ENCODE data around the gene PHLPP2.

The PHLPP2 gene

DNA sequence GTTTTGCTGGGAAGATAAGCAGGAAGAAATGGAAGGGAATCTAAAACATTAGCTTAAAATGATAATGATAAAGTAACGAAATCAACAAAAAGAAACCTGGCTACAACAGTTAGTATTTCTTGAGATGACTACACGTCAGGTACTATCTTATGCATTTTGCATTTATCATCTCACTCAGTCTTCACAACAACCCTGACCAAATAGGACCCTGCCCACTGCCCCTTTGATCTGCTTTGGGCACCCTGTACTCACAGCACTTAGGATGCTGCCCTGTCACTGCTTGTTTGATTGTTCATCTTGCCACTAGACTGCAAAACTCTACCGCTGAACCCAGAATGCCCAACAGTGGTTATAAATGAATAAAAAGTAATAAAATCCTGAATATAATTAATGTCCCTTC is 53.3 kb downstream of the PHLPP2 start:
- no peaks in the 10 kb centered on the region for H3K79me1 ChIP-seq (ENCODE audit: low read length)
- no peak overlapping the region for H2AK5ac ChIP-seq (ENCODE audit: low read length)

DNA sequence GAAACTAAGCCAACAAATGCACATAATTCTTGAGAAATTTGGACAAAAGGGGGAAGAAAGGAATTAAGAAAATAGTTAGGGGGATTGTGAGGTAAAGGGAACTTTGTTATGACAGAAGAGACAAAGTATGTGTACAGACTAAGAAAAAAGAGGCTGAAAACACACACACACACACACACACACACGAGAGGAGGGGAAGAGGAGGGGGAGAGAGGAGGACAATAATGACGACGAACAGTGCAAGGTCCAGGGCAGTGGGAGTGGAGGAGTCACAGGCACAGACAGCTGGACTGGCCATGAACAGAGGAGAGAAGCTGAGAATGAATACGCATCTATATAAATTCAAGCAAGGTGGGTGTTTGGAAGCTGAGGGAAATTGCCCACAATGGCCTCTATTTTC is 54.0 kb downstream of the PHLPP2 start:
- H3K9me3 ChIP-seq (ENCODE audit: insufficient read depth, low read depth, low read length) = no peaks in the 10 kb centered on the region
- H2BK12ac ChIP-seq (ENCODE audit: low read length) = no peak overlapping the region
- H3K14ac ChIP-seq (ENCODE audit: low read length) = no peak overlapping the region
- H3K27ac ChIP-seq (ENCODE audit: low read depth, low read length) = no peak overlapping the region
- H4K8ac ChIP-seq (ENCODE audit: low read depth, low read length) = no peak overlapping the region
- H3K4me3 ChIP-seq (ENCODE audit: low read depth, low read length) = no peak overlapping the region
- no peak overlapping the region for H2BK120ac ChIP-seq (ENCODE audit: insufficient read depth, low read length, poor library complexity)
- H3K79me2 ChIP-seq (ENCODE audit: control insufficient read depth, insufficient read depth, low read length, poor library complexity) = no peaks in the 10 kb centered on the region
- no peaks in the 10 kb centered on the region for H3K27me3 ChIP-seq (ENCODE audit: insufficient read depth, low read length)
- H3K4me2 ChIP-seq (ENCODE audit: low read length) = no peak overlapping the region
- no peak overlapping the region for H3K18ac ChIP-seq (ENCODE audit: low read length)
- H2AFZ ChIP-seq (ENCODE audit: insufficient read depth, low read length, poor library complexity) = no peak overlapping the region
- no peak overlapping the region for H4K91ac ChIP-seq (ENCODE audit: low read depth, low read length)
- H2BK5ac ChIP-seq (ENCODE audit: low read depth, low read length, poor library complexity) = no peak overlapping the region
- H4K12ac ChIP-seq (ENCODE audit: low read depth, low read length) = no peak overlapping the region
- no peak overlapping the region for H3K23ac ChIP-seq (ENCODE audit: low read length)
- no peaks in the 10 kb centered on the region for H3K4me1 ChIP-seq (ENCODE audit: control insufficient read depth in 1 of 2, insufficient read depth in 2 of 2, low read length in 2 of 2)
- H3K9ac ChIP-seq (ENCODE audit: low read length) = no peak overlapping the region
- DNase-seq = no peak
- peaks cover 6 to 9% of the 10 kb centered on the region in 2 experiments for H3K36me3 ChIP-seq (ENCODE audit: control insufficient read depth in 1 of 2, insufficient read depth in 2 of 2, low read length in 2 of 2)
- H2AK5ac ChIP-seq (ENCODE audit: low read length) = no peak overlapping the region
- no peaks in the 10 kb centered on the region for H3K79me1 ChIP-seq (ENCODE audit: low read length)
- WGBS (ENCODE audit: extremely low coverage, insufficient coverage, insufficient read length) = no CpG with 5 or more reads among the region's 4 CpGs
- no peak overlapping the region for H3K4ac ChIP-seq (ENCODE audit: low read depth, low read length)

More for the DNA sequence above, 53.3 kb downstream of the PHLPP2 start:
- no peak for DNase-seq
- no peak overlapping the region for H4K8ac ChIP-seq (ENCODE audit: low read depth, low read length)
- H3K36me3 ChIP-seq (ENCODE audit: control insufficient read depth in 1 of 2, insufficient read depth in 2 of 2, low read length in 2 of 2) = peaks cover 8 to 10% of the 10 kb centered on the region in 2 experiments
- no peaks in the 10 kb centered on the region for H3K4me1 ChIP-seq (ENCODE audit: control insufficient read depth in 1 of 2, insufficient read depth in 2 of 2, low read length in 2 of 2)
- no peaks in the 10 kb centered on the region for H3K79me2 ChIP-seq (ENCODE audit: control insufficient read depth, insufficient read depth, low read length, poor library complexity)
- H3K27ac ChIP-seq (ENCODE audit: low read depth, low read length) = no peak overlapping the region
- H3K23ac ChIP-seq (ENCODE audit: low read length) = no peak overlapping the region
- H3K4me2 ChIP-seq (ENCODE audit: low read length) = no peak overlapping the region
- WGBS (ENCODE audit: extremely low coverage, insufficient coverage, insufficient read length) = no CpG with 5 or more reads among the region's 3 CpGs
- no peaks in the 10 kb centered on the region for H3K9me3 ChIP-seq (ENCODE audit: insufficient read depth, low read depth, low read length)
- no peaks in the 10 kb centered on the region for H3K27me3 ChIP-seq (ENCODE audit: insufficient read depth, low read length)
- no peak overlapping the region for H2BK12ac ChIP-seq (ENCODE audit: low read length)
- H3K9ac ChIP-seq (ENCODE audit: low read length) = no peak overlapping the region
- no peak overlapping the region for H3K14ac ChIP-seq (ENCODE audit: low read length)
- H3K18ac ChIP-seq (ENCODE audit: low read length) = no peak overlapping the region
- H3K4me3 ChIP-seq (ENCODE audit: low read depth, low read length) = no peak overlapping the region
- no peak overlapping the region for H2BK5ac ChIP-seq (ENCODE audit: low read depth, low read length, poor library complexity)
- no peak overlapping the region for H2AFZ ChIP-seq (ENCODE audit: insufficient read depth, low read length, poor library complexity)
- H3K4ac ChIP-seq (ENCODE audit: low read depth, low read length) = no peak overlapping the region
- no peak overlapping the region for H2BK120ac ChIP-seq (ENCODE audit: insufficient read depth, low read length, poor library complexity)
- no peak overlapping the region for H4K91ac ChIP-seq (ENCODE audit: low read depth, low read length)
- H4K12ac ChIP-seq (ENCODE audit: low read depth, low read length) = no peak overlapping the region

DNA sequence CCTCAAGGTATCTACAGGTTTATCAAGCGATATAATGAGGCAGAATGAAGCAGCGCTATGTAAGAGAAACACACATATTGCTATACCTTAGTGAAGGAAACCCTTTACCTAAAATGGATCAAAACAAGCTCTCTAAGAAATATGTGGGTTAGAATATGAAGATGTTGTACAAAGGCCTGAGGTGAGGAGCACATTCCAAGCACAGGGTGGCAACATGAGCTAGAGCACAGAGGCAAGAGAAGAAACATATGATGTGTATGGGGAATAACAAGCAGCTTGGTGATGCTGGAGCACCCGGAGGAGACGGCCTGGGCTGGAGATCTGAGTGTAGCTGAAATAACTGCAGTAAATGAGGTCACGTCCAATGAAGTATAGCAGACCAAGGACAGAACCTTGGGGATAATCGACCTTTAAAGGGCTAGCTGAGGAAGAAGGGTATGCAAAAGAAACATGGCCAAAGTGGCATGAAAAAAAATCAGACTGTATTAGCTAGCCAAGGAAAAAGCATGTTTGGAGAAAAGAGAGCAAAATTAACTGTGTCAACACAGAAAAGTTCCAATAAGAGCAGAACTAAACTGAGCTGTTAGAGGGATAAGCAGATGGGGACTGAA is 54.5 kb downstream of the PHLPP2 start:
- Histone ChIP-seq H4K91ac (ENCODE audit: low read depth, low read length) (no peak overlapping the region), H3K9me3 (ENCODE audit: insufficient read depth, low read depth, low read length) (no peaks in the 10 kb centered on the region), H3K23ac (ENCODE audit: low read length) (no peak overlapping the region), H2BK5ac (ENCODE audit: low read depth, low read length, poor library complexity) (no peak overlapping the region), H3K79me1 (ENCODE audit: low read length) (no peaks in the 10 kb centered on the region), H2BK12ac (ENCODE audit: low read length) (no peak overlapping the region), H2AK5ac (ENCODE audit: low read length) (no peak overlapping the region), H2BK120ac (ENCODE audit: insufficient read depth, low read length, poor library complexity) (no peak overlapping the region), H3K4me2 (ENCODE audit: low read length) (no peak overlapping the region), H3K27me3 (ENCODE audit: insufficient read depth, low read length) (no peaks in the 10 kb centered on the region), H3K4me3 (ENCODE audit: low read depth, low read length) (no peak overlapping the region), H3K14ac (ENCODE audit: low read length) (no peak overlapping the region), H2AFZ (ENCODE audit: insufficient read depth, low read length, poor library complexity) (no peak overlapping the region), H3K4me1 (ENCODE audit: control insufficient read depth in 1 of 2, insufficient read depth in 2 of 2, low read length in 2 of 2) (no peaks in the 10 kb centered on the region), H3K4ac (ENCODE audit: low read depth, low read length) (no peak overlapping the region), H3K79me2 (ENCODE audit: control insufficient read depth, insufficient read depth, low read length, poor library complexity) (no peaks in the 10 kb centered on the region), H4K8ac (ENCODE audit: low read depth, low read length) (no peak overlapping the region), H3K18ac (ENCODE audit: low read length) (no peak overlapping the region), H4K12ac (ENCODE audit: low read depth, low read length) (no peak overlapping the region), H3K9ac (ENCODE audit: low read length) (no peak overlapping the region), H3K36me3 (ENCODE audit: control insufficient read depth in 1 of 2, insufficient read depth in 2 of 2, low read length in 2 of 2) (peaks cover 7 to 9% of the 10 kb centered on the region in 2 experiments), H3K27ac (ENCODE audit: low read depth, low read length) (no peak overlapping the region)
- DNase-seq = peak; percentile 16 to 42
- WGBS (ENCODE audit: extremely low coverage, insufficient coverage, insufficient read length) = no CpG with 5 or more reads among the region's 6 CpGs

DNA sequence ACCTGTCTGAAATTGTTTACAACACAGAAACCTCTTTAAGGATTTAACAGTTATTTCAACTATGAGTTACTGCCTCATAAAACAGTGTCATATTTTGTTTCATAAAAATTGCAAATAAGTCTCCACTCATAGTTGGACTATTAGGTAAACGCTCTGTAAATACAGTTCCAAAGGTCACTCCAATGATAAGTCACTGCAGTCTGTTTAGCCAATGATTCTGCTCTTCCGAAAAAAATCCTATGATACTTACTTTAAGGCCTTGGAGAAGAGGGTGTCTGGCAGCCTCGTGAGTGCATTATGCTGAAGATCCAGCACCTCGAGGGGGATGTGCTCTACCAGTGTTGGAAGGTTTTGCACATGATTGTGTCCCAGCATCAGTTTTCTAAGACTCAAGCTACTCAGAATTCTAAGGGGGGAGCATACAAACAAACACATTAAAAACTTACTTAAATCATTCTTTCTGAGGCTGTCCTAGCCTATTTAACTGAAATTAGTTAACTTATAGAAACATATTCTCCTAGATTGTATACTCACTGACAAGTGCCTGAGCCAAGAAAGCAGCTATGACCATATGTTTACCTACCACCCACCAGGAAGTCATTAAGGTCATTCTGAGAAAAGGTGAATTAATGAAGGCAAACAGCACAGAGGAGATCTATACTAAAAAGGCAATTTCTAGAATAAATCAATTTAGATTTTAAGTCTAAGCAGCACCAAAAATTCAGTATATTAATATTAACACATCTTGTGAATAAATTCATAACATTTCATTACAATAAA is 57.4 kb downstream of the PHLPP2 start:
- no peak overlapping the region for H2BK5ac ChIP-seq (ENCODE audit: low read depth, low read length, poor library complexity)
- DNase-seq = no peak
- H3K79me1 ChIP-seq (ENCODE audit: low read length) = no peaks in the 10 kb centered on the region

More for the DNA sequence above, 57.4 kb downstream of the PHLPP2 start:
- Histone ChIP-seq H2BK120ac (ENCODE audit: insufficient read depth, low read length, poor library complexity) (no peak overlapping the region), H3K27ac (ENCODE audit: low read depth, low read length) (no peak overlapping the region), H3K9ac (ENCODE audit: low read length) (no peak overlapping the region), H3K36me3 (ENCODE audit: control insufficient read depth in 1 of 2, insufficient read depth in 2 of 2, low read length in 2 of 2) (peaks cover 14 to 16% of the 10 kb centered on the region in 2 experiments), H3K23ac (ENCODE audit: low read length) (no peak overlapping the region), H3K4me2 (ENCODE audit: low read length) (no peak overlapping the region), H3K9me3 (ENCODE audit: insufficient read depth, low read depth, low read length) (no peaks in the 10 kb centered on the region), H3K14ac (ENCODE audit: low read length) (no peak overlapping the region), H3K4ac (ENCODE audit: low read depth, low read length) (no peak overlapping the region), H2AK5ac (ENCODE audit: low read length) (no peak overlapping the region), H3K4me3 (ENCODE audit: low read depth, low read length) (no peak overlapping the region), H3K18ac (ENCODE audit: low read length) (no peak overlapping the region), H4K8ac (ENCODE audit: low read depth, low read length) (no peak overlapping the region), H3K79me2 (ENCODE audit: control insufficient read depth, insufficient read depth, low read length, poor library complexity) (no peaks in the 10 kb centered on the region), H3K4me1 (ENCODE audit: control insufficient read depth in 1 of 2, insufficient read depth in 2 of 2, low read length in 2 of 2) (no peaks in the 10 kb centered on the region), H3K27me3 (ENCODE audit: insufficient read depth, low read length) (no peaks in the 10 kb centered on the region), H2BK12ac (ENCODE audit: low read length) (no peak overlapping the region), H2AFZ (ENCODE audit: insufficient read depth, low read length, poor library complexity) (no peak overlapping the region), H4K12ac (ENCODE audit: low read depth, low read length) (no peak overlapping the region), H4K91ac (ENCODE audit: low read depth, low read length) (no peak overlapping the region)
- no CpG with 5 or more reads among the region's 4 CpGs for WGBS (ENCODE audit: extremely low coverage, insufficient coverage, insufficient read length)

Data from trophoblast cell (in vitro differentiated cells and primary cell).